ENCODE results near the gene DAB1. TPM values are rescaled to one million over a fixed set of nuclear protein-coding genes. Genes with fewer than 3 reads are reported as not detected.

DAB1 gene
- total RNA-seq, 2 donors from 2014 or later: not detected

DNA sequence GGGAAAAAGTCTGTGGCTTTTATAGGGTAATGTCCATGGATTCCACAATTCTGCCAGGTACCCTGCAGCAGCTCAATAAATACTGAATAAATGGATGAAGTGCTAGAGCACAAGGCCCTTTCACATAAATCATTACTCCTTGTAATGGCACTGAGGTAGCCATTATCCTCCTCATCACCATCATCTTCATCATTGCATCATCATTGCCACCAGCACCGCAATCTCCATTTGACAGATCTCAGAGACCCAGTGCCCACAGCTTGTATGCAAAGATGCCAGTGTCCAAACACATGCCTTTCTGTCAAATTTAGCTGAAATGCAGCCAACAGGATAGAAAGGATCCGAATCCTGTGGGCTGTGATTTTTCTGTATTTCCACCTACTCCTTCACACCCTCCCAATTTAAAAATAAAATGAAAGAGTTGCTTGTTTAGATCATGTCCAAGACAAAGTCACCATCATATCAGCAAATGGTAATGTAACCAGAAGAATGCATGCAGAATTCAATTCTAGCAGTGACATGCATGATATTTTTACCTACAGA lies 17.4 kb downstream of the DAB1 start:
- DNase-seq (ENCODE audit: low spot score) (no peak), ATAC-seq (ENCODE audit: insufficient number of reproducible peaks, low FRiP score, low read depth) (no peak)
- Histone ChIP-seq H3K4me1 (ENCODE audit: control insufficient read depth in 1 of 2, low read depth in 2 of 2) (no peaks in the 10 kb centered on the region), H3K9me3 (no peaks in the 10 kb centered on the region), H3K36me3 (no peaks in the 10 kb centered on the region), H3K4me3 (no peak overlapping the region), H3K27ac (no peak overlapping the region), H3K27me3 (replicated peaks; ENCODE audit: insufficient read depth) (no peaks in the 10 kb centered on the region)
- TF ChIP-seq, protein P1, sequence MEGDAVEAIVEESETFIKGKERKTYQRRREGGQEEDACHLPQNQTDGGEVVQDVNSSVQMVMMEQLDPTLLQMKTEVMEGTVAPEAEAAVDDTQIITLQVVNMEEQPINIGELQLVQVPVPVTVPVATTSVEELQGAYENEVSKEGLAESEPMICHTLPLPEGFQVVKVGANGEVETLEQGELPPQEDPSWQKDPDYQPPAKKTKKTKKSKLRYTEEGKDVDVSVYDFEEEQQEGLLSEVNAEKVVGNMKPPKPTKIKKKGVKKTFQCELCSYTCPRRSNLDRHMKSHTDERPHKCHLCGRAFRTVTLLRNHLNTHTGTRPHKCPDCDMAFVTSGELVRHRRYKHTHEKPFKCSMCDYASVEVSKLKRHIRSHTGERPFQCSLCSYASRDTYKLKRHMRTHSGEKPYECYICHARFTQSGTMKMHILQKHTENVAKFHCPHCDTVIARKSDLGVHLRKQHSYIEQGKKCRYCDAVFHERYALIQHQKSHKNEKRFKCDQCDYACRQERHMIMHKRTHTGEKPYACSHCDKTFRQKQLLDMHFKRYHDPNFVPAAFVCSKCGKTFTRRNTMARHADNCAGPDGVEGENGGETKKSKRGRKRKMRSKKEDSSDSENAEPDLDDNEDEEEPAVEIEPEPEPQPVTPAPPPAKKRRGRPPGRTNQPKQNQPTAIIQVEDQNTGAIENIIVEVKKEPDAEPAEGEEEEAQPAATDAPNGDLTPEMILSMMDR (IDR thresholded peaks at IDR 0.05): no peak

DNA sequence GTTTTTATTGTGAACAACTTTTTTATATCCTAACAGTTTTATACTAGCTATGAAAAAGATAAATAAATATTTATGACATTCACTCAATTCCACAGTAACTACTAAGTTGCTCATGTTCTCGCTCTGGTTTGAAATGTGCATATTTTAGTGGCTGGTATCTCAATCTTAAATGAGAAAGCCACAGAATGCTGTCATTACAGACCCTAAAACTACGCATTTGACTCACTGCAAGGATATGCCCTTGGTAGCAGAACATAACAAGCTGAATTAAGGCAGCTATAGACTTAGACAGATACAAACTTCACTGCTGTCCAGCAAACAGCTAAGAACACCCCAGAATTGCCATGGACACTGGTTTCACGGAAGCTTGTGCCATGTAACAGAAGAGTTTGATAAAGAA lies 19.0 kb downstream of the DAB1 start:
- H3K27ac ChIP-seq: no peak overlapping the region

DNA sequence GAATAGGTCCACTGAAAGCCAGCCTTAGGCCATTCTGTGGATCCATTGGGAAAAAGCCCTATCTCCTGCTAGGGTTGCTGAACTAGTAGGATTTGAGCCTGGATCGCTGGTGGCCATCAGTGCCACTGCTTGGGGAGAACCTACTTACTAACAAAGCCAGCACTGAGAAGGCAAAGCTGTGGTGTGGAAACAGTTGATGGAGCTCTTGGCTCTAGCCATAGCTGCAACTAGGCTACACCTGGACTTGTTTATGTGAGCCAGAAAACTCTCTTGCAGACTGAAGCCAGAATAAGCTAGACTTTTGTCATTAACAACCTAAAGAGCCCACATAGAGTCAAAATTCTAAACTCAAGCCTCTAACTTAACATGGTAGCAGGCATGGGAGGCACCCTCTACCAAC lies 20.7 kb downstream of the DAB1 start:
- TF ChIP-seq, protein P1 (IDR thresholded peaks at IDR 0.05): no peak
- H3K27me3 ChIP-seq (replicated peaks; ENCODE audit: insufficient read depth): no peaks in the 10 kb centered on the region
- DNase-seq (ENCODE audit: low spot score): no peak
- H3K27ac ChIP-seq: no peak overlapping the region
- no peaks in the 10 kb centered on the region for H3K36me3 ChIP-seq
- H3K4me3 ChIP-seq: no peak overlapping the region
- no peaks in the 10 kb centered on the region for H3K4me1 ChIP-seq (ENCODE audit: control insufficient read depth in 1 of 2, low read depth in 2 of 2)
- H3K9me3 ChIP-seq: no peaks in the 10 kb centered on the region
- no peak for ATAC-seq (ENCODE audit: insufficient number of reproducible peaks, low FRiP score, low read depth)

More for the DNA sequence above, 19.0 kb downstream of the DAB1 start:
- H3K36me3 ChIP-seq: no peaks in the 10 kb centered on the region
- H3K9me3 ChIP-seq: no peaks in the 10 kb centered on the region
- DNase-seq (ENCODE audit: low spot score) (no peak), ATAC-seq (ENCODE audit: insufficient number of reproducible peaks, low FRiP score, low read depth) (no peak)
- no peaks in the 10 kb centered on the region for H3K4me1 ChIP-seq (ENCODE audit: control insufficient read depth in 1 of 2, low read depth in 2 of 2)
- no peak overlapping the region for H3K4me3 ChIP-seq
- TF ChIP-seq, protein P1 (IDR thresholded peaks at IDR 0.05): no peak
- no peaks in the 10 kb centered on the region for H3K27me3 ChIP-seq (replicated peaks; ENCODE audit: insufficient read depth)

DNA sequence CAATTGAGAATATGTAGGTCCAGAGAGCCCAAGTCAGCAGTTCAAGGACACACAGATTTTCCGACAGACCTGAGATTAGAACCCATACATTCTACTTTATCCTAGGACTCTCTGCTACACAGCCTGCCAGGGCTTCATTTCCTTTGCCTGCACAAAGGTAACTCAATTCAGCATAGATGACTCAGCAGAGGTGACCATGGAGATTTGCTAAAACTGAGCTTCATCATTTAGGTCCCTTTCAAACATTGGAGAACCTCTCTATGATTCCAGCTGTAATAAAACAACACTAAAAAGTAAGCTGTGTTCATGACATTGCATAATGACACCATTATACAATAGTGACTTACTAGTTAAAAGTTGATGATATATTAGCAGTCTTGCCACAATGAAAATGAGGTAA lies 22.2 kb downstream of the DAB1 start:
- no peak for ATAC-seq (ENCODE audit: insufficient number of reproducible peaks, low FRiP score, low read depth)
- no peak for DNase-seq (ENCODE audit: low spot score)
- no peak overlapping the region for H3K27ac ChIP-seq
- no peaks in the 10 kb centered on the region for H3K9me3 ChIP-seq
- H3K4me3 ChIP-seq: no peak overlapping the region
- H3K27me3 ChIP-seq (replicated peaks; ENCODE audit: insufficient read depth): no peaks in the 10 kb centered on the region
- H3K4me1 ChIP-seq (ENCODE audit: control insufficient read depth in 1 of 2, low read depth in 2 of 2): no peaks in the 10 kb centered on the region
- TF ChIP-seq, protein P1 (IDR thresholded peaks at IDR 0.05): no peak
- no peaks in the 10 kb centered on the region for H3K36me3 ChIP-seq

DNA sequence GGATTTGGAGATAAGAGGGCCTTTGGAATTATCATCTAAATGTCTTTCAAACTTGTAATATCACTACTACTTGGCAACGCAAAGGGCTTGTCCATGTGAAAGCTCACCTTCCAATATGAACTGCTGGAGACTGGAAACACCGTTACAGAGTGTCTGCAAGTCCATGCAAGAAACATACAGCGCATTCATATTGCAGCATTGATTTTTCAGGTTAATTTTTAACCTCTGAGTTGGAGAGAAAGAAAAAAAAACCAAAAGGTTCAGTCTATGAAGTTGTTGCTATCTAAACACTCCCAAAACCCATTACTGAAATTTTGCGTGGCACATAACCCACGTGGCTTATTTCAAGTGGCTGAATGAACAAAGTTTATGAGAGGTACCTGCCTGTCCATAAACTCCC lies 23.8 kb downstream of the DAB1 start:
- H3K9me3 ChIP-seq: no peaks in the 10 kb centered on the region
- no peak overlapping the region for H3K27ac ChIP-seq
- H3K27me3 ChIP-seq (replicated peaks; ENCODE audit: insufficient read depth): no peaks in the 10 kb centered on the region
- ATAC-seq (ENCODE audit: insufficient number of reproducible peaks, low FRiP score, low read depth): no peak
- H3K36me3 ChIP-seq: no peaks in the 10 kb centered on the region
- DNase-seq (ENCODE audit: low spot score): no peak
- H3K4me3 ChIP-seq: no peak overlapping the region
- TF ChIP-seq, protein P1 (IDR thresholded peaks at IDR 0.05): no peak
- H3K4me1 ChIP-seq (ENCODE audit: control insufficient read depth in 1 of 2, low read depth in 2 of 2): no peaks in the 10 kb centered on the region
